CD4-positive, alpha-beta T cell treated with Interleukin-17A for 4 hours (primary cell): ENCODE data around the gene IRF2BP2.

Experiments
- DNase-seq: peaks from one replicate; pipeline ENCODE4 v3.0.0-alpha.2; 2020; ENCODE audit warnings: mixed read lengths

Gene IRF2BP2

GRCh38 chr1:234582681-234583301 is 27.2 kb downstream of the IRF2BP2 start:
- no peak for DNase-seq

DNA sequence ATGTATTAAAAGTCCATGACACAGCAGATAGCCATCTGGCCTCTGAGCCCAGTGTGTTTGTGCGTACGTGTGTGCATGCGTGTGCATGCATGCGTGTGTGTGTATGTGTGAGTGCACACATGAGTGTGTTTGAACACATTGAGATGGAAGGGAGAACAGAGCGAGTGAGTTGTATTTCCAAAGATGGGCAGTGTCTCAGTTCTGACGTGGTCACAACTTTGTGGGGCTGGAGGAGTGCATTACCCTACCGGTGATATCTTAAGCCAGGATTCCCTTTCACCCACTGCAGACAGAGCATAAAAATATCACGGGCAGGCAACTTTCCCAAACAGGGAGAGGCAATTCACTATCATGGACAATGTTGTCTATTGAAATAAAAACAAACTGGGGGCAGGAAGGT is 27.8 kb downstream of the IRF2BP2 start:
- no peak for DNase-seq

DNA sequence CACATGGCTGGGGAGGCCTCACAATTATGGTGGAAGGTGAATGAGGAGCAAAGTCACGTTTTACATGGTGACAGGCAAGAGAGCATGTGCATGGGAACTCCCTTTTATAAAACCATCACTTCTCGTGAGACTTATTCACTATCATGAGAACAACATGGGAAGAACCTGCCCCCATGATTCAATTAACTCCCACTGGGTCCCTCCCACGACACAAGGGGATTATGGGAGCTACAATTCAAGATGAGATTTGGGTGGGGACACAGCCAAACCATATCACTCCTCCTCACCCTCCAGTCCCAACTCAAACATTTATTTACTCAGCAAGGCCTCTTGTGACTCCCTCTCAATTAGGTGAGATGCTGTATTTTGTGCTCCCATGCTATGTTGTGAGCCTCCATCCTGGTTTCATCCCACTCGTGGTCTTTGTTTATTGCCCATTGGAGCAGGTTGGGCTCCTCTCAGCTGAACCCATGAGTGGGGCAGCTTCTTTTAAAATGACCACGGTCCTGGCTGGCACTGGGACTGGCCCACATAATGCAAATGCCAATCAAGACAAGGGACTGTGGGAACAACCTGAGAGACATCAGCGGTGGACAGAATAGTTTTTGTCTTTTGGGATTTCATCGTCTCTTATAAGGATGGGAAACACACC is 28.8 kb downstream of the IRF2BP2 start:
- no peak for DNase-seq

GRCh38 chr1:234579967-234580366 is 30.0 kb downstream of the IRF2BP2 start:
- no peak for DNase-seq

- no peak for DNase-seq
These were observed 31.2 kb downstream of the IRF2BP2 start for GRCh38 chr1:234578735-234579134.

DNA sequence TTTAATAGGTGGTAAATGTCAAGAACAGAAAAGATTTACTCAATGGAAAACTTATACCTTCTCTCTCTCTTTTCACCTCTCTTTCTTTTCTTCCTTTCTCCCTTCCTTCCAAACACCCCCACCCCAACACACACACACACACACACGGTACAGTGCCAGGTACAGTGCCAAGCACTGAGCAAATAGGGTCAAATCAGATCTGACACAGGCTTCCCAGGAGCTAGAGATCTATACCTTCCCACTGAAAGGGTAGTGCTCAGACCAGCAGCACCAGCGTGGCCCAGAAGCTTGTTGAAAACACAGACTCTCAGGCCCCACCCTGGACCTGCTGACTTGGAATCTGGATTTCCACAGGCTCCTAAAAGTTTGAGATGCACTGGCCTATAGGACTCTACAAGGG is 31.9 kb downstream of the IRF2BP2 start:
- DNase-seq = no peak

DNA sequence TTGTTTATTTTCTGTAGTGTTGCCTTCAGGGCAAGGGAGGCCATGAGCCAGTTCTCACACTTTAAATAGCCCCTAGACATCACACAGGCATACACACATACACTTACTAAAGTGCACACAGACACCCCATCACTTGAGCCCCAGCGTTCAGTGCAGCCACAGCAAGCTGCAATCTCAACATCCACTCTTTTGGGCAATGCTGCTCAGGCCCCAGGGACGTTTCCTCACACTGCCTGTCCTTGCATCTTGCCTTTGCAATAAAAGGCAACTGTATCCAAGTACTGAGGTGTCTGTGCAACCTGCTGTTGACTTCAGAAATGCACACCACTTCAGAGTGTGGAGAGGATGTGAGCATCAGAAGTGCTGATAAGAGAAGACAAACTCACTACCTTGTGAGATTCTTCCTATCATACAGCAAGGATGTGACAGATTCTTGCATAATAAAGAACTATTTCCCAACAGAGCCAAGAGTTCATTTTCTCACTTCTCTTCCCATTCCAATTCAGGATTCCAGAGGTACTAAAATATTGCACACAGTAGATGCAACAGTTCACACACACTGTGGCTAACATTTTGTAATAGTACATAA is 36.2 kb downstream of the IRF2BP2 start:
- DNase-seq = no peak

GRCh38 chr1:234572966-234573365 is 37.0 kb downstream of the IRF2BP2 start:
- DNase-seq = no peak

GRCh38 chr1:234571702-234572101 is 38.3 kb downstream of the IRF2BP2 start:
- no peak for DNase-seq

DNA sequence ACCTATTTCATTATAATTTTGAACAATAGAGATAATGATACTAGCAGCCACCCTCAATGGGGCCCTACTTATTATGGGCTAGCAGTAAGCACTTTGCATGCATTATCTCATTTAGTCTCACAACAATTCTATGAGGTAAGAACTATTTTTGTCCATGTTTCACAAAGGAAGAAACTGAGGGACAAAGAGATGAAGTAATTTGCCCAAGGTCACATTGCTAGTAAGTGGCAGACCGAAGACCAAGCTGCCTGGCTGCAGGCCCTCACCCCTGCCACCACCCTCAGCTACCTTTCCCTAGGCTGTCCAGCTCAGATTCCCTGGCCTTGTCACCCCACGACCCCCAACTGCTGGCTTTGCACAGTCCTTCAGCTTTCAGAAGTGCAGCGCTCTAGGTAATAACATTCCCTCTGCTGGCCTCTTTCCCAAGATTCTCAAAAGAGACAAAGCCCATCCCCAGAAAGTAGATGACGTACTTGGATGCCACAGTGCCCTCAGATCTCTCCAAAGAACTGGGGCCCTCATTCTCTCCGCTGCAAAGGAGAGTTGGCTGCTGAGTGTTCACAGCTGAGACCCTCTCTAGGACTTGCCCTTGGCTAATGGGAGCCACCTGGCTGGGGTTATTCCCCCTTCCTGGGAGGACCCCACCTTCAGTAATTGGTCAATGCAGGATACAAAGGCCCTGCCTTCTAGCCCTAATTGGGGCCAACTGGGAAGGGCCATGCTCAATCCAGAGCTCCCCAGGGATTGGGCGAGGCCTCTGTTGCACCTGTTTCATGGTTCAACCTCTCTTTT is 39.5 kb downstream of the IRF2BP2 start:
- no peak for DNase-seq

- no peak for DNase-seq
These were observed 41.6 kb downstream of the IRF2BP2 start for GRCh38 chr1:234568345-234568744.

- DNase-seq = no peak
These were observed 44.8 kb downstream of the IRF2BP2 start for GRCh38 chr1:234565132-234565531.

DNA sequence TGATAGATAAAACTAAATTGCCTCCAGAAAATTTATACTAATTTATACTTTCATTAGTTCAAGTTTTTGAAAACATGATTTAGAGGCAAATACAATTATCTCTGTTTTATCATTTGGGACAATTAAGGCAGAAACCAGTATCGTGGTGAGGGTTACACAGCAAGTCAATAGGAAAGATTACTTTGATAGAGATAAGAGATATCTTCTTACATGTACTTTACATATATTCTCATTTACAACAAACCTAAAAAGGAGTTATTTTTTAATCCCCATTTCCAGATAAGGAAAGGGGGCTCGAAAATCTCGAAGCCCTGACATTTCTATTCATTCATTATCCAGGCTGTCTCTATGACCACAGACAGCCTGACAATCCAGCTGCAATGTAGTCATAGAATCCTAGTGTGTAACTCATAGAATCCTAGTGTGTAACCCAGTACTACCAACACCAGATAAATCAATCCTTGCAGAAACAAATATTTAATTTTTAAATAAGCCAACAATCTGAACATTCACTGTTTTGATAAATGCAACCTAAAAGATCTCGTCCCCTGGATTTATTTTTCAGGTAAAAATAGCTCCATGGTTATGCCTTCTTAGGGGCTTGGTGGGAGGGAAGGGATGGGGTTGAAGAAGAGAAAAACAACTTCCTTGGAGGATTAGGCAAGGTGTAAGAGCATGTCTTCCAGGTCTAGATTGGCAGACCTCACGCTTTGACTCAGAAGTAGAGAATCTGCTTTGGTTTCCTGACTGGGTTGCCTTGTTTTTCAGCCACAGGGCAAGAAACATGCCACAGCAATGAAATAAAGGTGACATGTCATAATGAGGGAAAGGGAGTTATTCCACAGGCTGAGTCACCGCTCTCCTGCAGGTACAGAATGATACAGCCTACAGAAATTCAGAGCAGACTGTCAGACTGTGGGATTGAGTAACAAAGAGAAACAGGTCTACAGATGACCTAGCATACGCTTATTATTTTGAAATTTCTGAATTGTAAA is 45.6 kb downstream of the IRF2BP2 start:
- DNase-seq = no peak

- no peak for DNase-seq
These were observed 47.6 kb downstream of the IRF2BP2 start for GRCh38 chr1:234562334-234562733.

- no peak for DNase-seq
These were observed 48.7 kb downstream of the IRF2BP2 start for GRCh38 chr1:234561319-234561718.

DNA sequence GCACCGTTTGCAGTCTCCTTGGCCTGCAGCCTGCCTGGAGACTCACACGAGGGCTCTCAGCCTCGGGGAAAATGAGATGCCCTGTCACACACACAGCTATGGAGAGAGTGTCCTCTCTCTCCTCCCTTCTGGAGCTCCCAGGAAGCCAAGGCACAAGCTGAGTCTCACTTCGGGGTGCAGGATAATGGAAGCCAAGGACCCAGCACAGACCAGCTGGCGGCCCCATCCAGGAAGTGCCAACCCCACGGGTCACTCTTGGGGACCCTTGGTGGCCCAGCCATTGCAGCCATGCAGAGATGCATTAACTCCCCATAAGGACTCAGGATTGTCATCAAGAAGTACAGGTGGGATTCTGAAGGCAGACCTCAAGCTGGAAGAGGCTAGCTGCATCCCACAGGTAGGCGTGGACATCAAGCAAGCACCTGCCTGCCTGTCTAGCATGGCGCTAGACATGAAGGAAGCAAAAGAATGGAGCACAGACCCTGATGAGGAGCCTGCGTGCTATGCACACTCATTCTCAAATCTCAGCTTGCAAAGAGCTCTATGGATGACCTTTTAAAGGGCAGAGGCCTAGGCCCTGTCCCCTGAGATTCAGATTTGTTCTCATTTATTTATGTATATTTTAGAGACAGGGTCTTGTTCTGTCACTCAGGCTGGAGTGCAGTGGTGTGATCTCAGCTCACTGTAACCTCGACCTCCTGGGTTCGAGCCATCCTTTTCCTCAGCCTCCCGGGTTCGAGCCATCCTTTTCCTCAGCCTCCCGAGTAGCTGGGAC is 49.9 kb downstream of the IRF2BP2 start:
- no peak for DNase-seq

DNA sequence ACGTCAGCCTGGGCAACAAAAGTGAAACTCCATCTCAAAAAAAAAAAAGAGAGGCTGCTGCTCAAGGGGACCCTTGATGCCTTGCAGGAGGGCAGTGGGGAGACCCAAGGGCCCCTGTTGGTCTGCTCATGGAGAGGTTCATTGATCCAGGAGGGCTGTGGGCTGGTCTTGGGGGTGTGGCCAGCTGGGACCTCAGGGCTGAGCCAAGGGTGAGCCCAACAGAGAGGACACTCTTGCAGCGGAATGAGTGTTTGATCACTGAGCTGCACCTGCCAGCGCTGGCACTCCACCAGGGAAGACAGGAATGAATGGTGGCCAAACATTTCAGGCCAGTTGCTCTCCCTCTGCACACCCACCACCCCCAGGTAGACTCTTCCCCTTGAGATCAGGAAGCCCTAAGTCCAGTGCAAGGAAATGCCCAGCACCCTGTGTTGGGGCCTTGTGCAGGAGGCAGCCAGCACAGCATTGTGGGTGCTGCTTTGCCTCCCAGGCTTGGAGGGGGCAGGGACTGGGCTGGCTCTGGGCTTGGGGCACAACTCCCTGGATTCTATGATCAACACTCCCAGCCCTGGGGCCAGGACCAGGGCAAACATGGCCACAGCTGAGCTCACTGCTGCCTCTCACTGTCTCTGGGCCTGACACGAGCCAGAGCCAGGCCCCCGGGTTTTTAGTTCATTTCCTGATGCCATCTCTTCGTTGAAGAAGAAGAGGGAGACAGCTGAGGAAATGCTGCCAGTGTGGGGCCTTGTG is 50.7 kb downstream of the IRF2BP2 start:
- DNase-seq = no peak

DNA sequence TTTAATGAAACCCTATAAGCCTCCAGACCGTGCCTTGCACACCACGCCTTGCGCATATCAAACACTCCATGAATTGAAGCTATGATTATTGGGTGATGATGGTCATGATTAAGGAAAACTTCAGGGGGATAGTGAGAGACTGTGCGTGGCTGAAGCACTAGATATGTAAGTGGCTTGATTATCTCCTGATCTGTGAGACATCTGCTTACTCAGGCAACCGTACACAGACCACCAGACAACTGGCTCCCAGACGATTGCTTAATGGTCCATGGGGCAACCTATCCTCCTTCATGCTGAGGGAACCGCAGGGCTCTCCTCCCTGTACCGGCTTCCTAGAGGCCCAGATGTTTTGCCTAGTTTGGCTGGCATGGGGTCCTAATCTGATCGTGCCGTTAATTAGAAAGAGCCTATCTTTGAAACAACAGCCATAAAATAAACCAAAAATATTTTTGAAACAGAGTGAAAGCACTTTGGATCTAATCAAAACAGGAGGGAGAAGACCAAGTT is 51.6 kb downstream of the IRF2BP2 start:
- DNase-seq = no peak

GRCh38 chr1:234556245-234556943 is 53.6 kb downstream of the IRF2BP2 start:
- no peak for DNase-seq
